ENCODE results near the gene BARX2. TPM values are rescaled to one million over a fixed set of nuclear protein-coding genes. Genes with fewer than 3 reads are reported as not detected.

BARX2 gene
- total and polyA plus RNA-seq, 2 of the 4 experiments (the other 2 are of a cell fraction): not detected

DNA sequence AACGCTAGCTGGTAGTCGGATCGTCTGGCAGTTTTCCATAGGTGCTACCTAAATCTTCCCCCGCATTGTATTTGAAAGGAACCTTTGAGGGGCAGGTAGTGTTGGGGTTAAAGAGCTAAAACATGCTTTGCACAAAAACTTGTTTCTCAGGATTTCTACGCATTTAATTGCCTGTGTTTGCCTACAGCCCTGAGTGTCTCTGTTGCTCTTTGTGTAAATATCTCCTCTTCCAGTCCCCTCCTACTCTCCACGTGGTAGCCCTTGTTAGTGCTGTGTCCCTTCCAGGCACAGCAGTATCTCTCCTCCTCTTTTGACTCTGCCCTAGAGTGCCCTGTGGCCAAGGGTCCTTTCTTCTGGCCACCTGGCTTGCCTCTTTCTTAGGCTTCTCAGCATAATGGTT lies 81.7 kb downstream of the BARX2 start:
- H3K4me2 ChIP-seq (ENCODE audit: low read depth, low read length): no peak overlapping the region
- H4K20me1 ChIP-seq (ENCODE audit: insufficient read depth, low read length): no peaks in the 10 kb centered on the region
- no peak overlapping the region for H3K14ac ChIP-seq (replicated peaks; ENCODE audit: low read depth, low read length)
- H3K4ac ChIP-seq (ENCODE audit: low read depth, low read length): no peak overlapping the region
- no TSS peak for BruUV-seq (replicated peaks)
- no peak overlapping the region for H3K9ac ChIP-seq (ENCODE audit: low read depth, low read length)
- dilution Hi-C loops (cut with HindIII; ENCODE audit: low sequenced_read_pairs, unreplicated experiment): no loop called here
- no peak overlapping the region for H2AK9ac ChIP-seq (replicated peaks; ENCODE audit: low read depth, low read length, poor library complexity)
- no peak overlapping the region for H3K27ac ChIP-seq (ENCODE audit: insufficient read depth, low read length)
- H3K79me1 ChIP-seq (ENCODE audit: low read depth in 1 of 2, low read length in 2 of 2): no peaks in the 10 kb centered on the region
- WGBS, 2 experiments (ENCODE audit: extremely low coverage in 2 of 2, insufficient read length in 1 of 2): no CpG with 5 or more reads among the region's 6 CpGs
- ChIA-PET CTCF (no interaction called here), POLR2A (ENCODE audit: unreplicated experiment) (no interaction called here)
- H2BK15ac ChIP-seq (ENCODE audit: low read depth, low read length): no peak overlapping the region
- H3K4me1 ChIP-seq (ENCODE audit: control insufficient read depth, insufficient read depth, low read length): no peaks in the 10 kb centered on the region
- no peak overlapping the region for H2BK20ac ChIP-seq (ENCODE audit: low read depth, low read length)
- H3K4me3 ChIP-seq (ENCODE audit: insufficient read depth, low read depth, low read length): no peak overlapping the region
- no peak overlapping the region for H3K23ac ChIP-seq (ENCODE audit: low read depth, low read length)
- peaks cover 16% of the 10 kb centered on the region for H3K9me3 ChIP-seq (ENCODE audit: control insufficient read depth, insufficient read depth, low read length)
- H4K91ac ChIP-seq (ENCODE audit: insufficient read depth, low read depth, low read length): no peak overlapping the region
- ATAC-seq (ENCODE audit: low read depth) (no peak), DNase-seq (no peak)
- intact Hi-C loops (cut with micrococcal nuclease): no loop called here
- no peaks in the 10 kb centered on the region for H3K27me3 ChIP-seq (ENCODE audit: control insufficient read depth, insufficient read depth, low read length)
- no peaks in the 10 kb centered on the region for H3K9me1 ChIP-seq (ENCODE audit: insufficient read depth, low read length)
- no peak overlapping the region for H4K8ac ChIP-seq (ENCODE audit: low read depth in 2 of 2, low read length in 2 of 2)
- H2AK5ac ChIP-seq (ENCODE audit: low read depth, low read length): no peak overlapping the region
- no peak overlapping the region for H2BK5ac ChIP-seq (ENCODE audit: low read depth, low read length, poor library complexity, severe bottlenecking)
- no peak overlapping the region for H4K5ac ChIP-seq (ENCODE audit: low read depth, low read length)
- H3K36me3 ChIP-seq (ENCODE audit: control insufficient read depth, insufficient read depth, low read length): no peaks in the 10 kb centered on the region
- H3K56ac ChIP-seq (ENCODE audit: extremely low read depth, insufficient read depth, low read length): no peak overlapping the region
- no peak overlapping the region for H3K18ac ChIP-seq (ENCODE audit: low read depth, low read length)
- no peak for TF ChIP-seq CHD1 (IDR thresholded peaks at IDR 0.05; ENCODE audit: low read depth, low read length)
- no peak for TF ChIP-seq MXI1 (IDR thresholded peaks at IDR 0.05; ENCODE audit: borderline replicate concordance, low read depth, low read length)
- TF ChIP-seq CEBPB (IDR thresholded peaks at IDR 0.05; ENCODE audit: low read depth, low read length): no peak
- no peak for TF ChIP-seq BHLHE40 (IDR thresholded peaks at IDR 0.05; ENCODE audit: low read depth, low read length)
- no peak for TF ChIP-seq FOS (IDR thresholded peaks at IDR 0.05; ENCODE audit: low read depth, low read length)
- no peak for TF ChIP-seq ELK1 (IDR thresholded peaks at IDR 0.05; ENCODE audit: borderline replicate concordance, low read depth, low read length)
- TF ChIP-seq POLR2A (IDR thresholded peaks at IDR 0.05; ENCODE audit: low read depth, low read length): no peak
- TF ChIP-seq MAFK (IDR thresholded peaks at IDR 0.05; ENCODE audit: low read depth, low read length): no peak
- TF ChIP-seq SMC3 (IDR thresholded peaks at IDR 0.05; ENCODE audit: low read depth, low read length): no peak
- no peak for TF ChIP-seq RCOR1 (IDR thresholded peaks at IDR 0.05; ENCODE audit: insufficient replicate concordance, low read length)
- TF ChIP-seq RFX5 (IDR thresholded peaks at IDR 0.05; ENCODE audit: low read depth, low read length): no peak
- no peak for TF ChIP-seq NFE2L2 (IDR thresholded peaks at IDR 0.05; ENCODE audit: low read depth, low read length)
- TF ChIP-seq RAD21 (IDR thresholded peaks at IDR 0.05; ENCODE audit: low read length): no peak
- TF ChIP-seq MAZ (IDR thresholded peaks at IDR 0.05; ENCODE audit: borderline replicate concordance, low read depth, low read length): no peak
- TF ChIP-seq USF2 (IDR thresholded peaks at IDR 0.05; ENCODE audit: low read depth, low read length): no peak
- TF ChIP-seq, protein P1, sequence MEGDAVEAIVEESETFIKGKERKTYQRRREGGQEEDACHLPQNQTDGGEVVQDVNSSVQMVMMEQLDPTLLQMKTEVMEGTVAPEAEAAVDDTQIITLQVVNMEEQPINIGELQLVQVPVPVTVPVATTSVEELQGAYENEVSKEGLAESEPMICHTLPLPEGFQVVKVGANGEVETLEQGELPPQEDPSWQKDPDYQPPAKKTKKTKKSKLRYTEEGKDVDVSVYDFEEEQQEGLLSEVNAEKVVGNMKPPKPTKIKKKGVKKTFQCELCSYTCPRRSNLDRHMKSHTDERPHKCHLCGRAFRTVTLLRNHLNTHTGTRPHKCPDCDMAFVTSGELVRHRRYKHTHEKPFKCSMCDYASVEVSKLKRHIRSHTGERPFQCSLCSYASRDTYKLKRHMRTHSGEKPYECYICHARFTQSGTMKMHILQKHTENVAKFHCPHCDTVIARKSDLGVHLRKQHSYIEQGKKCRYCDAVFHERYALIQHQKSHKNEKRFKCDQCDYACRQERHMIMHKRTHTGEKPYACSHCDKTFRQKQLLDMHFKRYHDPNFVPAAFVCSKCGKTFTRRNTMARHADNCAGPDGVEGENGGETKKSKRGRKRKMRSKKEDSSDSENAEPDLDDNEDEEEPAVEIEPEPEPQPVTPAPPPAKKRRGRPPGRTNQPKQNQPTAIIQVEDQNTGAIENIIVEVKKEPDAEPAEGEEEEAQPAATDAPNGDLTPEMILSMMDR (conservative IDR thresholded peaks at IDR 0.05; ENCODE audit: low read depth, low read length): no peak
- H2BK120ac ChIP-seq (ENCODE audit: low read depth, low read length): no peak overlapping the region
- in situ Hi-C loops (cut with MboI; ENCODE audit: low sequenced_read_pairs): no loop called here
- no peak overlapping the region for H2AFZ ChIP-seq (replicated peaks; ENCODE audit: low read length, poor library complexity)

Data from IMR-90 (cell line).